Liver (tissue), 2 donors: ENCODE results near the gene WDFY3.

ENCODE experiments used
- TF ChIP-seq, protein P1 (sequence below): IDR thresholded peaks from 2 replicates; pipeline ENCODE4 v1.6.1; 2016; ENCODE audit warnings: antibody characterized with exemption
- TF ChIP-seq, protein P2 (sequence below): fragments of 150-350 bp; IDR thresholded peaks from 2 replicates; pipeline ENCODE4 v1.5.1; 2017; ENCODE audit warnings: improper control_type of control experiment, low read depth, low read length; ENCODE audit not compliant: missing input control
- donor health status: healthy.

DNA sequence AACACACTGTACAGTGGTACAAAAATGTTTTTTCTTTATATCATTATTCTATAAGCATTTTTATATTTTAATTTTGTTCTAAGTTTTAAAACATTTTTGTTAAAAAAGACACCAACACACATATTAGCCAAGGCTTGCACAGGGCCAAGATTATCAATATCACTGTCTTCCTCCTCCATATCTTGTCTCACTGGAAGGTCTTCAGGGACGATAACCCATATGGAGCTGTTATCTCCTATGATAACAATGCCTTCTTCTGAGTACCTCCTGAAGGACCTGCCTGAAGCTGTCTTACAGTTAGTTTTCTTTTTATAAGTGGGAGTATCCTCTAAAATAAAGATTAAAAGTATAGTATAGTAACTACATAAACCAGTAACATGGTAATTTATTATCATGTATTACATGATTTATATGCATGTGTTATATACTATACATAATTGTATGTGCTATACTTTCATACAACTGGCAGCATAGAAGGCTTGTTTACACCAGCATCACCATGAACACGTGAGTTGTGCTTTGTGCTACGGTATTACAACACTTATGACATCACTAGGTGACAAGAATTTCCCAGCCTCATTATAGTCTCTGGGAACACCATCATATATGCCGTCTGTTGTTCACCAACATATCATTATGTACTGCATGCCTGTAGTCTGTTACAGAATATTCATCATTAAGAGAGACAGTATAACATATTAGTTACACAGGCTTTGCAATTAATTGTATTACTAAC is 90.7 kb downstream of the WDFY3 start:
- TF ChIP-seq, protein P1, sequence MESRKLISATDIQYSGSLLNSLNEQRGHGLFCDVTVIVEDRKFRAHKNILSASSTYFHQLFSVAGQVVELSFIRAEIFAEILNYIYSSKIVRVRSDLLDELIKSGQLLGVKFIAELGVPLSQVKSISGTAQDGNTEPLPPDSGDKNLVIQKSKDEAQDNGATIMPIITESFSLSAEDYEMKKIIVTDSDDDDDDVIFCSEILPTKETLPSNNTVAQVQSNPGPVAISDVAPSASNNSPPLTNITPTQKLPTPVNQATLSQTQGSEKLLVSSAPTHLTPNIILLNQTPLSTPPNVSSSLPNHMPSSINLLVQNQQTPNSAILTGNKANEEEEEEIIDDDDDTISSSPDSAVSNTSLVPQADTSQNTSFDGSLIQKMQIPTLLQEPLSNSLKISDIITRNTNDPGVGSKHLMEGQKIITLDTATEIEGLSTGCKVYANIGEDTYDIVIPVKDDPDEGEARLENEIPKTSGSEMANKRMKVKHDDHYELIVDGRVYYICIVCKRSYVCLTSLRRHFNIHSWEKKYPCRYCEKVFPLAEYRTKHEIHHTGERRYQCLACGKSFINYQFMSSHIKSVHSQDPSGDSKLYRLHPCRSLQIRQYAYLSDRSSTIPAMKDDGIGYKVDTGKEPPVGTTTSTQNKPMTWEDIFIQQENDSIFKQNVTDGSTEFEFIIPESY = no peak
- TF ChIP-seq, protein P2, sequence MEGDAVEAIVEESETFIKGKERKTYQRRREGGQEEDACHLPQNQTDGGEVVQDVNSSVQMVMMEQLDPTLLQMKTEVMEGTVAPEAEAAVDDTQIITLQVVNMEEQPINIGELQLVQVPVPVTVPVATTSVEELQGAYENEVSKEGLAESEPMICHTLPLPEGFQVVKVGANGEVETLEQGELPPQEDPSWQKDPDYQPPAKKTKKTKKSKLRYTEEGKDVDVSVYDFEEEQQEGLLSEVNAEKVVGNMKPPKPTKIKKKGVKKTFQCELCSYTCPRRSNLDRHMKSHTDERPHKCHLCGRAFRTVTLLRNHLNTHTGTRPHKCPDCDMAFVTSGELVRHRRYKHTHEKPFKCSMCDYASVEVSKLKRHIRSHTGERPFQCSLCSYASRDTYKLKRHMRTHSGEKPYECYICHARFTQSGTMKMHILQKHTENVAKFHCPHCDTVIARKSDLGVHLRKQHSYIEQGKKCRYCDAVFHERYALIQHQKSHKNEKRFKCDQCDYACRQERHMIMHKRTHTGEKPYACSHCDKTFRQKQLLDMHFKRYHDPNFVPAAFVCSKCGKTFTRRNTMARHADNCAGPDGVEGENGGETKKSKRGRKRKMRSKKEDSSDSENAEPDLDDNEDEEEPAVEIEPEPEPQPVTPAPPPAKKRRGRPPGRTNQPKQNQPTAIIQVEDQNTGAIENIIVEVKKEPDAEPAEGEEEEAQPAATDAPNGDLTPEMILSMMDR = no peak
